Mesenchymal stem cell (in vitro differentiated cells and primary cell): Measurements from ENCODE around the gene SAXO2.

Experiments used
- DNase-seq: peaks from one replicate; pipeline ENCODE4 v3.0.0-alpha.2; 2013
- H2AFZ ChIP-seq: one replicate; pipeline ENCODE4 v1.6.1; 2013; ENCODE audit warnings: low read depth, mild to moderate bottlenecking, control low read depth, inconsistent platforms, low read length, moderate library complexity
- H2AK5ac ChIP-seq: 2 replicates; pipeline ENCODE4 v1.6.1; 2013; ENCODE audit warnings: low read length, moderate library complexity, mild to moderate bottlenecking, inconsistent platforms; ENCODE audit not compliant: severe bottlenecking
- H2BK120ac ChIP-seq: one replicate; pipeline ENCODE4 v1.6.1; 2013; ENCODE audit warnings: low read depth, mild to moderate bottlenecking, inconsistent platforms, low read length, moderate library complexity
- H2BK12ac ChIP-seq, 2 experiments: one replicate each; pipeline ENCODE4 v1.6.1; 2013; ENCODE audit warnings: inconsistent platforms in 2 of 2, low read length in 2 of 2, mild to moderate bottlenecking in 2 of 2, moderate library complexity in 2 of 2, control low read depth in 1 of 2
- H2BK15ac ChIP-seq: one replicate; pipeline ENCODE4 v1.6.1; 2013; ENCODE audit warnings: mild to moderate bottlenecking, low read depth, inconsistent platforms; ENCODE audit not compliant: poor library complexity, severe bottlenecking
- H2BK5ac ChIP-seq: 2 replicates; pipeline ENCODE4 v1.6.1; 2013; ENCODE audit warnings: low read depth, mild to moderate bottlenecking, low read length, control low read depth, inconsistent platforms; ENCODE audit not compliant: poor library complexity, severe bottlenecking
- H3K14ac ChIP-seq, 2 experiments: one replicate each; pipeline ENCODE4 v1.6.1; 2013; ENCODE audit warnings: inconsistent platforms in 2 of 2, low read length in 2 of 2, control low read depth in 1 of 2, mild to moderate bottlenecking in 1 of 2, moderate library complexity in 1 of 2
- H3K18ac ChIP-seq, 2 experiments: one replicate each; pipeline ENCODE4 v1.6.1; 2013; ENCODE audit warnings: inconsistent platforms in 2 of 2, low read length in 2 of 2, control low read depth in 1 of 2, low read depth in 1 of 2, mild to moderate bottlenecking in 1 of 2
- H3K23ac ChIP-seq, 2 experiments: one replicate each; pipeline ENCODE4 v1.6.1; 2013; ENCODE audit warnings: inconsistent platforms in 2 of 2, low read length in 2 of 2, mild to moderate bottlenecking in 2 of 2, moderate library complexity in 2 of 2, control low read depth in 1 of 2
- H3K27ac ChIP-seq: 2 replicates; pipeline ENCODE4 v1.5.1; 2013; ENCODE audit warnings: mild to moderate bottlenecking, moderate library complexity, low read length, control low read depth, inconsistent platforms; ENCODE audit not compliant: poor library complexity, severe bottlenecking
- H3K27me3 ChIP-seq, 2 experiments: 2 replicates each; pipeline versions ENCODE4 v1.6.1 to v1.7.0; 2013; ENCODE audit warnings: low read length in 2 of 2, mild to moderate bottlenecking in 2 of 2, moderate library complexity in 2 of 2, control low read depth in 1 of 2, inconsistent platforms in 1 of 2; ENCODE audit not compliant: control insufficient read depth in 1 of 2, insufficient read depth in 1 of 2
- H3K36me3 ChIP-seq, 2 experiments: 2 replicates each; pipeline versions ENCODE4 v1.6.1 to v1.7.0; 2013; ENCODE audit warnings: low read length in 2 of 2, control low read depth in 1 of 2, inconsistent platforms in 1 of 2, low read depth in 1 of 2, mild to moderate bottlenecking in 1 of 2; ENCODE audit not compliant: insufficient read depth in 2 of 2, control insufficient read depth in 1 of 2
- H3K4ac ChIP-seq, 2 experiments: one replicate each; pipeline ENCODE4 v1.6.1; 2013; ENCODE audit warnings: inconsistent platforms in 2 of 2, low read length in 2 of 2, mild to moderate bottlenecking in 2 of 2, moderate library complexity in 2 of 2, control low read depth in 1 of 2, low read depth in 1 of 2
- H3K4me1 ChIP-seq: 2 replicates; pipeline ENCODE4 v1.6.1; 2013; ENCODE audit warnings: low read depth, low read length, control low read depth; ENCODE audit not compliant: control insufficient read depth, insufficient read depth
- H3K4me2 ChIP-seq: 2 replicates; pipeline ENCODE4 v1.6.1; 2013; ENCODE audit warnings: low read length, mild to moderate bottlenecking, inconsistent platforms; ENCODE audit not compliant: poor library complexity, severe bottlenecking
- H3K4me3 ChIP-seq, 2 experiments: 2 replicates each; pipeline versions ENCODE4 v1.5.1 to v1.7.0; 2013; ENCODE audit warnings: low read length in 2 of 2, mild to moderate bottlenecking in 2 of 2, control low read depth in 1 of 2, low read depth in 1 of 2; ENCODE audit not compliant: insufficient read depth in 1 of 2
- H3K79me1 ChIP-seq: replicated peaks from 2 replicates; pipeline ENCODE4 v1.6.1; 2013; ENCODE audit warnings: mild to moderate bottlenecking, control low read depth, low read length, inconsistent platforms; ENCODE audit not compliant: poor library complexity, severe bottlenecking
- H3K9ac ChIP-seq: 2 replicates; pipeline ENCODE4 v1.7.0; 2013; ENCODE audit warnings: mild to moderate bottlenecking, low read length, moderate library complexity
- H3K9me3 ChIP-seq: 2 replicates; pipeline ENCODE4 v1.7.0; 2013; ENCODE audit warnings: mild to moderate bottlenecking, low read length; ENCODE audit not compliant: control insufficient read depth
- H4K8ac ChIP-seq: one replicate; pipeline ENCODE4 v1.6.1; 2013; ENCODE audit warnings: inconsistent platforms, mild to moderate bottlenecking, low read length, moderate library complexity
- H4K91ac ChIP-seq: one replicate; pipeline ENCODE4 v1.6.1; 2013; ENCODE audit warnings: mild to moderate bottlenecking, low read length, inconsistent platforms
- WGBS: methylation state at CpG from one replicate; pipeline ENCODE4 v1.1.7; 2013; ENCODE audit warnings: mixed read lengths; 5-methylcytosine and 5-hydroxymethylcytosine counted together

The SAXO2 gene

GRCh38 chr15:82303956-82304777, 41.5 kb downstream of the SAXO2 start:
- 94% methylated on average over 10 of the region's 12 CpGs for WGBS

GRCh38 chr15:82304778-82305090, 42.1 kb downstream of the SAXO2 start:
- no peak overlapping the region for H4K91ac ChIP-seq
- DNase-seq: no peak
- no peaks in the 10 kb centered on the region for H3K79me1 ChIP-seq
- H3K4ac ChIP-seq: no peak overlapping the region
- no peak overlapping the region for H2AFZ ChIP-seq
- no peak overlapping the region for H3K9ac ChIP-seq
- H3K23ac ChIP-seq: no peak overlapping the region
- H3K27me3 ChIP-seq: peaks cover 0 to 43% of the 10 kb centered on the region in 2 experiments
- H3K9me3 ChIP-seq: no peaks in the 10 kb centered on the region
- H3K36me3 ChIP-seq: no peaks in the 10 kb centered on the region
- H3K14ac ChIP-seq: no peak overlapping the region
- no peak overlapping the region for H2BK120ac ChIP-seq
- H3K4me3 ChIP-seq: no peak overlapping the region
- no peak overlapping the region for H4K8ac ChIP-seq
- H2BK15ac ChIP-seq: no peak overlapping the region
- no peak overlapping the region for H3K27ac ChIP-seq
- H2AK5ac ChIP-seq: no peak overlapping the region
- H3K18ac ChIP-seq: no peak overlapping the region
- no peak overlapping the region for H2BK12ac ChIP-seq
- no peaks in the 10 kb centered on the region for H3K4me1 ChIP-seq
- no peak overlapping the region for H3K4me2 ChIP-seq
- WGBS: 67% methylated on average over 2 of the region's 4 CpGs
- no peak overlapping the region for H2BK5ac ChIP-seq

More at GRCh38 chr15:82303956-82304777, 41.5 kb downstream of the SAXO2 start:
- H4K8ac ChIP-seq: no peak overlapping the region
- H3K27me3 ChIP-seq: peaks cover 0 to 39% of the 10 kb centered on the region in 2 experiments
- H3K18ac ChIP-seq: no peak overlapping the region
- DNase-seq: no peak
- H3K23ac ChIP-seq: no peak overlapping the region
- no peak overlapping the region for H2BK5ac ChIP-seq
- no peak overlapping the region for H4K91ac ChIP-seq
- H3K36me3 ChIP-seq: no peaks in the 10 kb centered on the region
- H3K9ac ChIP-seq: no peak overlapping the region
- no peak overlapping the region for H3K4ac ChIP-seq
- H3K27ac ChIP-seq: no peak overlapping the region
- no peak overlapping the region for H2AK5ac ChIP-seq
- H3K79me1 ChIP-seq: no peaks in the 10 kb centered on the region
- no peak overlapping the region for H3K14ac ChIP-seq
- no peak overlapping the region for H3K4me2 ChIP-seq
- no peaks in the 10 kb centered on the region for H3K9me3 ChIP-seq
- H2BK15ac ChIP-seq: no peak overlapping the region
- H2BK12ac ChIP-seq: no peak overlapping the region
- no peak overlapping the region for H2AFZ ChIP-seq
- H3K4me1 ChIP-seq: no peaks in the 10 kb centered on the region
- no peak overlapping the region for H3K4me3 ChIP-seq
- H2BK120ac ChIP-seq: no peak overlapping the region

GRCh38 chr15:82305621-82306048, 43.0 kb downstream of the SAXO2 start:
- H3K9me3 ChIP-seq: peaks cover 3% of the 10 kb centered on the region
- H3K27ac ChIP-seq: no peak overlapping the region
- no peaks in the 10 kb centered on the region for H3K4me1 ChIP-seq
- H3K14ac ChIP-seq: peak overlapping the region in 1 of 2 experiments; percentile 38
- no peak overlapping the region for H3K4ac ChIP-seq
- no peak overlapping the region for H2BK15ac ChIP-seq
- H3K9ac ChIP-seq: no peak overlapping the region
- no peak overlapping the region for H3K4me3 ChIP-seq
- H3K4me2 ChIP-seq: no peak overlapping the region
- no peaks in the 10 kb centered on the region for H3K79me1 ChIP-seq
- no peak for DNase-seq
- no peak overlapping the region for H2BK12ac ChIP-seq
- H3K36me3 ChIP-seq: no peaks in the 10 kb centered on the region
- no peak overlapping the region for H2BK5ac ChIP-seq
- no peak overlapping the region for H2AK5ac ChIP-seq
- H4K8ac ChIP-seq: no peak overlapping the region
- H3K18ac ChIP-seq: no peak overlapping the region
- H3K27me3 ChIP-seq: peaks cover 0 to 45% of the 10 kb centered on the region in 2 experiments
- WGBS: 94% methylated on average over 7 of the region's 7 CpGs
- H2BK120ac ChIP-seq: no peak overlapping the region
- H2AFZ ChIP-seq: no peak overlapping the region
- H3K23ac ChIP-seq: peak overlapping the region in 1 of 2 experiments; percentile 56
- H4K91ac ChIP-seq: no peak overlapping the region

- Histone ChIP-seq H4K8ac (no peak overlapping the region), H2BK12ac (no peak overlapping the region), H3K27ac (no peak overlapping the region), H3K27me3 (peaks cover 0 to 46% of the 10 kb centered on the region in 2 experiments), H3K14ac (peak overlapping the region in 1 of 2 experiments; percentile 2), H3K4me3 (no peak overlapping the region), H3K9me3 (peaks cover 3% of the 10 kb centered on the region), H3K4ac (no peak overlapping the region), H3K79me1 (no peaks in the 10 kb centered on the region), H3K4me1 (no peaks in the 10 kb centered on the region), H3K23ac (no peak overlapping the region), H3K9ac (no peak overlapping the region), H3K4me2 (no peak overlapping the region), H3K18ac (no peak overlapping the region), H2BK120ac (no peak overlapping the region), H2AFZ (no peak overlapping the region), H4K91ac (no peak overlapping the region), H2BK5ac (no peak overlapping the region), H2BK15ac (no peak overlapping the region), H2AK5ac (no peak overlapping the region), H3K36me3 (no peaks in the 10 kb centered on the region)
- no peak for DNase-seq
- 86% methylated on average over 16 of the region's 16 CpGs for WGBS
Observed at GRCh38 chr15:82306791-82307713, 44.4 kb downstream of the SAXO2 start.
